CD4-positive, alpha-beta T cell (primary cell): ENCODE results near the gene OGDH. TPM values are rescaled to one million over a fixed set of nuclear protein-coding genes. Genes with fewer than 3 reads are reported as not detected.

Source experiments
- ATAC-seq: fragments of 200-7000 bp; cut with Tn5 transposase; one replicate; pipeline ENCODE4 v1.10.0; 2022; ENCODE audit warnings: mild to moderate bottlenecking; ENCODE audit not compliant: poor library complexity
- CTCF ChIA-PET: fragments of 350-600 bp; sonication (Branson Sonifier 250); formaldehyde crosslinking; loops from one replicate; lab custom pipeline; 2021; ENCODE audit warnings: antibody characterized with exemption, inconsistent platforms; lab: Charles Lee
- POLR2A ChIA-PET: fragments of 350-600 bp; sonication (Branson Sonifier 250); formaldehyde crosslinking; loops from one replicate; lab custom pipeline; 2021; ENCODE audit warnings: antibody characterized with exemption, inconsistent platforms; lab: Charles Lee
- DNase-seq, 14 experiments: peaks; one replicate each; pipeline ENCODE4 v3.0.0-alpha.2; 2013 to 2020; ENCODE audit warnings: mixed read lengths in 2 of 14
- H3K27ac ChIP-seq, 2 donors: one replicate each; pipeline versions ENCODE4 v1.5.1 to v1.7.0; 2013; ENCODE audit warnings: low read length in 2 of 2, low read depth in 1 of 2, mild to moderate bottlenecking in 1 of 2
- H3K27me3 ChIP-seq, 2 experiments: 1 replicate in 1 of 2; 2 replicates in 1 of 2; pipeline versions ENCODE4 v1.6.1 to v1.7.0; 2013; ENCODE audit warnings: low read length in 2 of 2, control low read depth in 1 of 2, mild to moderate bottlenecking in 1 of 2, moderate library complexity in 1 of 2; ENCODE audit not compliant: insufficient read depth in 2 of 2, control insufficient read depth in 1 of 2
- H3K36me3 ChIP-seq: one replicate; pipeline ENCODE4 v1.6.1; 2013; ENCODE audit warnings: low read length, control low read depth; ENCODE audit not compliant: insufficient read depth
- H3K4me1 ChIP-seq: one replicate; pipeline ENCODE4 v1.6.1; 2013; ENCODE audit warnings: low read length, control low read depth; ENCODE audit not compliant: insufficient read depth
- H3K4me3 ChIP-seq: one replicate; pipeline ENCODE4 v1.5.1; 2013; ENCODE audit warnings: mild to moderate bottlenecking, low read length, moderate library complexity
- H3K9me3 ChIP-seq, 2 experiments: 1 replicate in 1 of 2; 2 replicates in 1 of 2; pipeline versions ENCODE4 v1.6.1 to v1.7.0; 2013; ENCODE audit warnings: low read length in 2 of 2, mild to moderate bottlenecking in 2 of 2, control low read depth in 1 of 2, moderate library complexity in 1 of 2; ENCODE audit not compliant: control insufficient read depth in 1 of 2, insufficient read depth in 1 of 2
- H3K27ac Mint-ChIP-seq: one replicate; pipeline ENCODE4 v1.8.0; 2020; ENCODE audit warnings: mixed read lengths
- H3K27me3 Mint-ChIP-seq: one replicate; pipeline ENCODE4 v1.8.0; 2021; ENCODE audit warnings: mixed read lengths
- H3K36me3 Mint-ChIP-seq: one replicate; pipeline ENCODE4 v1.8.0; 2021; ENCODE audit warnings: low read depth, mixed read lengths
- H3K4me1 Mint-ChIP-seq: one replicate; pipeline ENCODE4 v1.8.0; 2021; ENCODE audit warnings: low read depth, mixed read lengths
- H3K4me3 Mint-ChIP-seq: one replicate; pipeline ENCODE4 v1.8.0; 2020; ENCODE audit warnings: mild to moderate bottlenecking, mixed read lengths
- H3K9me3 Mint-ChIP-seq: one replicate; pipeline ENCODE4 v1.8.0; 2020; ENCODE audit warnings: mixed read lengths
- intact Hi-C, 2 experiments: fragments of 100-400 bp; cut with DNase I in 1 of 2; cut with micrococcal nuclease in 1 of 2; formaldehyde crosslinking; loops; one replicate each; pipeline versions ENCODE4 v1.15.1 to v1.9.0; 2023 to 2025; cut with DNase I, micrococcal nuclease
- total RNA-seq, 174 experiments: library from RNA in 2 of 174; stranded (reverse) in 2 of 174; gene quantifications; one replicate each; pipeline ENCODE4 v1.2.3 and lab custom pipeline; 2021 to 2026
- TF ChIP-seq, protein P1 (sequence below): fragments of 200-600 bp; IDR thresholded peaks from one replicate; pipeline ENCODE4 v1.8.0; 2022; ENCODE audit warnings: antibody characterized with exemption, mild to moderate bottlenecking

Gene OGDH
- total RNA-seq, 2 experiments from 2014 or later, result 39.8 to 43.8 TPM

DNA sequence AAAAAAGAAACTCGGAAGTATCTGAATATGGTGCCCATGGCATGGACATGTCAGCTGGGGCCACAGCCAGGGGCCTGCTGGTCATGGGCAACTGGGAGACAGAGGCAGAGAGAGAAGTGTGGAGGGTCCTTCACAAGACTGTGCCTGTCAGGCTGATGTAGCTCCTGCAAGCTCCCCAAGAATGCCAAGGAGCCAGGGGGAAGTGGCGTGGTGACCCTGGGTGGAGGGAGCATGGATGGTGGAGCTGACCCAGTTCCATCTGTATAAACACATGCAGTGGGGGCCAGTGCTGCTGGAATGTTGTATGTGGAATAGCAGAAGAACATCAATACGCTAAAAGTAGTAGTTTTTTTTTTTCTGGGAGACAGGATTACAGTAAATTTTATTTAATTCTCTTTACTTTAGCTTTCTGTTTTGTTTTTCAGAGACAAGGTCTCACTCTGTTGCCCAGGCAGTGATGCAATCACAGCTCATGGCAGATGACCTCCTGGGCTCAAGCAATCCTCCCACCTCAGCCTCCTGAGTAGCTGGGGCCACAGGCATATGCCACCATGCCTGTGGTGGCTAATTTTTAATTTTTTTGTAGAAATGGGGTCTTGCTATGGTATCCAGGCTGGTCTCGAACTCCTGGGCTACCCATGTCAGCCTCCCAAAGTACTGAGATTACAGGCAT lies 131.8 kb downstream of the OGDH start:
- H3K4me1 Mint-ChIP-seq, result peaks cover 6% of the 10 kb centered on the region
- CTCF ChIA-PET, result no interaction called here
- no peak overlapping the region for H3K27ac Mint-ChIP-seq
- Histone ChIP-seq H3K36me3 (no peaks in the 10 kb centered on the region), H3K9me3 (no peaks in the 10 kb centered on the region), H3K4me3 (no peak overlapping the region), H3K27ac (no peak overlapping the region), H3K4me1 (peaks cover 11% of the 10 kb centered on the region), H3K27me3 (no peaks in the 10 kb centered on the region)
- DNase-seq (no peak), ATAC-seq (no peak)
- TF ChIP-seq, protein P1, sequence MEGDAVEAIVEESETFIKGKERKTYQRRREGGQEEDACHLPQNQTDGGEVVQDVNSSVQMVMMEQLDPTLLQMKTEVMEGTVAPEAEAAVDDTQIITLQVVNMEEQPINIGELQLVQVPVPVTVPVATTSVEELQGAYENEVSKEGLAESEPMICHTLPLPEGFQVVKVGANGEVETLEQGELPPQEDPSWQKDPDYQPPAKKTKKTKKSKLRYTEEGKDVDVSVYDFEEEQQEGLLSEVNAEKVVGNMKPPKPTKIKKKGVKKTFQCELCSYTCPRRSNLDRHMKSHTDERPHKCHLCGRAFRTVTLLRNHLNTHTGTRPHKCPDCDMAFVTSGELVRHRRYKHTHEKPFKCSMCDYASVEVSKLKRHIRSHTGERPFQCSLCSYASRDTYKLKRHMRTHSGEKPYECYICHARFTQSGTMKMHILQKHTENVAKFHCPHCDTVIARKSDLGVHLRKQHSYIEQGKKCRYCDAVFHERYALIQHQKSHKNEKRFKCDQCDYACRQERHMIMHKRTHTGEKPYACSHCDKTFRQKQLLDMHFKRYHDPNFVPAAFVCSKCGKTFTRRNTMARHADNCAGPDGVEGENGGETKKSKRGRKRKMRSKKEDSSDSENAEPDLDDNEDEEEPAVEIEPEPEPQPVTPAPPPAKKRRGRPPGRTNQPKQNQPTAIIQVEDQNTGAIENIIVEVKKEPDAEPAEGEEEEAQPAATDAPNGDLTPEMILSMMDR, result no peak
- H3K9me3 Mint-ChIP-seq, result no peaks in the 10 kb centered on the region
- intact Hi-C loops, result no loop called here
- H3K27me3 Mint-ChIP-seq, result no peaks in the 10 kb centered on the region
- no peaks in the 10 kb centered on the region for H3K36me3 Mint-ChIP-seq
- POLR2A ChIA-PET, result no interaction called here
- no peak overlapping the region for H3K4me3 Mint-ChIP-seq

DNA sequence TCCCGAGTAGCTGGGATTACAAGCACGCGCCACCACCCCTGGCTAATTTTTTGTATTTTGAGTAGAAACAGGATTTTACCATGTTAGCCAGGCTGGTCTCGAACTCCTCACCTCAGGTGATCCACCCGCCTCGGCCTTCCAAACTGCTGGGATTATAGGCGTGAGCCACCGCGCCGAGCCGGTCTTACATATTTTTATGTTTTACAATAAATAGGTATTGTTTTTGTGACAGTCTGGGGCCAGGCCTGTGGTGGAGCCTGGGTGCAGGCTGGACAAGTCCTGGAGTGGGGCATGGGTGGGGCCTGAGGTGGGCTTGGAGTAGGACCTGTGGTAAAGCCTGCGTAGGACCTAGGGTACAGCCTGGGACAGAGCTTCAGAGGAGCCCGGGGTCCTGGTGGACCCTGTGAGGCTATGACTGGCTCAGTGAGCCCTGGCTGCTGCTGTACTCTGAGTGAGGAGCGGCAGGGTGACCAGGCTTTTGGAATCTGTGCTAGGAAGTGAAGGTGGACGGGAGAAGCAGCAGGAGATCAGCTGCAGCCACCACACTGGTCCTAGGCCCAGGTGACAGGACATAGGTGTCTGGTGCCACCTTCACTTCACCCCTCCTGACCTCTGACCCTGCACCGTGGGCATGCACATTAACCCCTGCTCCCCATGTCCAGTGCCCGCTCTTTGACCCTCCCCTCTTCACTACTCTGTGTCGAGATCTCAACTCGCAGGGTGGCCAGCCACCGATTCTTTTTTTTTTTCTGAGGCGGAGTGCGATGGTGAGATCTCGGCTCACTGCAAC lies 132.6 kb downstream of the OGDH start:
- DNase-seq (no peak), ATAC-seq (no peak)
- H3K4me3 Mint-ChIP-seq, result no peak overlapping the region
- no peaks in the 10 kb centered on the region for H3K36me3 Mint-ChIP-seq
- H3K4me1 ChIP-seq, result peaks cover 11% of the 10 kb centered on the region
- ChIA-PET POLR2A (no interaction called here), CTCF (interaction anchor here (0.7 kb wide), 1 partner anchor 14 kb away, joined by 3 read pairs; no protein-coding TSS in a partner anchor)
- no peak overlapping the region for H3K4me3 ChIP-seq
- H3K9me3 ChIP-seq, result no peaks in the 10 kb centered on the region
- TF ChIP-seq, protein P1, result no peak
- no peaks in the 10 kb centered on the region for H3K36me3 ChIP-seq
- H3K27me3 ChIP-seq, result no peaks in the 10 kb centered on the region
- no peak overlapping the region for H3K27ac Mint-ChIP-seq
- intact Hi-C loops, result no loop called here
- H3K27ac ChIP-seq, result no peak overlapping the region
- no peaks in the 10 kb centered on the region for H3K9me3 Mint-ChIP-seq
- peaks cover 10% of the 10 kb centered on the region for H3K4me1 Mint-ChIP-seq
- H3K27me3 Mint-ChIP-seq, result no peaks in the 10 kb centered on the region

DNA sequence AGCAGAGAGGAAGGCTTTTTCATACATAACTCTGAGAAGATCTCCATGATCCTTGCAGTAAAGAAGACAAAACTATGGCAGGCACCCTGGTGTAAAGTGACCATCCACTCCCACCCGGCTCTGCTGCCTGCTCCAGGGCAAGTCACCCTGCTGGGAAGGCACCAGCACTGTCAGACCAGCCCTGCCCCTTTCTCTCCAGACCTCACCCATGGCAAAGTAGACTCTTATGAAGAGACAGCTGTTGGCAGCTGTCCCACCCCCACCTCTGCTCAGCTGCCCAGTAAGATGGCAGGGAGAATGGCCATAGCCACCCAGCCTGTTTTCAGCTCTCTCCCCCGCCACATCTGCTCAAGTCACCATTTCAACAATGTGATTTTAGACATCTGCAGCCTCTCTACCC lies 133.6 kb downstream of the OGDH start:
- Histone ChIP-seq H3K4me3 (no peak overlapping the region), H3K36me3 (no peaks in the 10 kb centered on the region), H3K4me1 (peaks cover 11% of the 10 kb centered on the region), H3K27me3 (no peaks in the 10 kb centered on the region), H3K27ac (no peak overlapping the region), H3K9me3 (no peaks in the 10 kb centered on the region)
- ChIA-PET CTCF (interaction anchor here (0.7 kb wide), 1 partner anchor 13 kb away, joined by 3 read pairs; no protein-coding TSS in a partner anchor), POLR2A (interaction anchor here (0.5 kb wide), 1 partner anchor 489 kb away, joined by 4 read pairs; no protein-coding TSS in a partner anchor)
- TF ChIP-seq, protein P1, result no peak
- Mint-ChIP-seq H3K36me3 (no peaks in the 10 kb centered on the region), H3K27ac (no peak overlapping the region), H3K27me3 (no peaks in the 10 kb centered on the region), H3K4me3 (no peak overlapping the region), H3K9me3 (no peaks in the 10 kb centered on the region), H3K4me1 (peaks cover 10% of the 10 kb centered on the region)
- DNase-seq (no peak), ATAC-seq (no peak)
- intact Hi-C loops, result loop anchor here in 1 of 2 experiments (10.0 kb wide), 1 partner anchor 245 kb away; the partner anchor contains the start of gene NUDCD3
